ENCODE results near the gene AK9.
"Not testable (repeated sequence)": the region's sequence is repeated elsewhere in the genome, so short reads cannot be mapped to it uniquely, and the experiment has no call there.

Gene AK9

GRCh38 chr6:109626311-109626710, 64.7 kb downstream of the AK9 start:
- DNase-seq (ENCODE audit: low read depth in 2 of 2) = no peak

GRCh38 chr6:109625199-109625598, 65.8 kb downstream of the AK9 start:
- DNase-seq (ENCODE audit: low read depth in 2 of 2) = no peak

- no peak for DNase-seq (ENCODE audit: low read depth in 2 of 2)
These were observed 67.7 kb downstream of the AK9 start for GRCh38 chr6:109623288-109623687.

GRCh38 chr6:109612268-109612667, 78.7 kb downstream of the AK9 start:
- no peak for DNase-seq (ENCODE audit: low read depth in 2 of 2)

- DNase-seq (ENCODE audit: low read depth in 2 of 2) = no peak
These were observed 79.5 kb downstream of the AK9 start for GRCh38 chr6:109611502-109611901.

- DNase-seq (ENCODE audit: low read depth in 2 of 2) = no peak
These were observed 80.4 kb downstream of the AK9 start for GRCh38 chr6:109610590-109610989.

GRCh38 chr6:109609737-109610136, 81.3 kb downstream of the AK9 start:
- DNase-seq (ENCODE audit: low read depth in 2 of 2) = no peak

GRCh38 chr6:109606359-109606758, 84.6 kb downstream of the AK9 start:
- DNase-seq (ENCODE audit: low read depth in 2 of 2) = no peak

GRCh38 chr6:109595998-109596397, 95.0 kb downstream of the AK9 start:
- peak; percentile 2 to 3 for DNase-seq (ENCODE audit: low read depth in 2 of 2)

GRCh38 chr6:109580519-109580918, 110.5 kb downstream of the AK9 start:
- peak in 1 of 2 experiments; percentile 0 for DNase-seq (ENCODE audit: low read depth in 2 of 2)

GRCh38 chr6:109579361-109579760, 111.6 kb downstream of the AK9 start:
- no peak for DNase-seq (ENCODE audit: low read depth in 2 of 2)

GRCh38 chr6:109569901-109570300, 121.1 kb downstream of the AK9 start:
- DNase-seq (ENCODE audit: low read depth in 2 of 2) = not testable (repeated sequence)

- no peak for DNase-seq (ENCODE audit: low read depth in 2 of 2)
These were observed 129.2 kb downstream of the AK9 start for GRCh38 chr6:109561844-109562243.

- no peak for DNase-seq (ENCODE audit: low read depth in 2 of 2)
These were observed 159.6 kb downstream of the AK9 start for GRCh38 chr6:109531446-109531845.

- DNase-seq (ENCODE audit: low read depth in 2 of 2) = no peak
These were observed 163.0 kb downstream of the AK9 start for GRCh38 chr6:109527989-109528388.

GRCh38 chr6:109526905-109527628, 163.9 kb downstream of the AK9 start:
- DNase-seq (ENCODE audit: low read depth in 2 of 2) = peak; percentile 41 to 50

GRCh38 chr6:109524129-109524528, 166.9 kb downstream of the AK9 start:
- DNase-seq (ENCODE audit: low read depth in 2 of 2) = no peak

GRCh38 chr6:109523478-109523877, 167.5 kb downstream of the AK9 start:
- DNase-seq (ENCODE audit: low read depth in 2 of 2) = peak; percentile 11

- no peak for DNase-seq (ENCODE audit: low read depth in 2 of 2)
These were observed 169.9 kb downstream of the AK9 start for GRCh38 chr6:109521080-109521479.

GRCh38 chr6:109519647-109520046, 171.4 kb downstream of the AK9 start:
- DNase-seq (ENCODE audit: low read depth in 2 of 2) = not testable (repeated sequence)

GRCh38 chr6:109516929-109517328, 174.1 kb downstream of the AK9 start:
- no peak for DNase-seq (ENCODE audit: low read depth in 2 of 2)

GRCh38 chr6:109515781-109516409, 175.1 kb downstream of the AK9 start:
- no peak for DNase-seq (ENCODE audit: low read depth in 2 of 2)

- DNase-seq (ENCODE audit: low read depth in 2 of 2) = no peak
These were observed 176.1 kb downstream of the AK9 start for GRCh38 chr6:109514946-109515345.
